Keratinocyte (primary cell): ENCODE results near the gene TMEM38B.

Experiments
- CTCF ChIP-seq, 3 experiments: IDR thresholded peaks in 1 of 3; conservative IDR thresholded peaks in 1 of 3; optimal IDR thresholded peaks in 1 of 3; 2 replicates in 2 of 3; 3 replicates in 1 of 3; pipeline versions ENCODE3 to v1.5.1; 2011; ENCODE audit warnings: low read length in 3 of 3, mild to moderate bottlenecking in 3 of 3, moderate library complexity in 2 of 3, control low read depth in 1 of 3, inconsistent platforms in 1 of 3; ENCODE audit not compliant: insufficient read depth in 2 of 3; ENCODE audit errors: extremely low read depth in 1 of 3
- EZH2 ChIP-seq: IDR thresholded peaks from one replicate; pipeline ENCODE4 v1.6.1; 2012; ENCODE audit warnings: inconsistent platforms, mild to moderate bottlenecking, low read length, moderate library complexity

- no peak for TF ChIP-seq EZH2
- no peak for TF ChIP-seq CTCF (optimal IDR thresholded peaks at IDR 0.05 in 1 of 3, IDR thresholded peaks at IDR 0.05 in 1 of 3, conservative IDR thresholded peaks at IDR 0.05 in 1 of 3; ENCODE audit: extremely low read depth in 1 of 3, insufficient read depth in 2 of 3, low read length in 3 of 3)
These were observed 12.6 kb upstream of the TMEM38B start for GRCh38 chr9:105681724-105682123.
